Skin of body (tissue), 2 donors: ENCODE results near the gene SMOC2. TPM values are rescaled to one million over a fixed set of nuclear protein-coding genes. Genes with fewer than 3 reads are reported as not detected.
"Not testable (repeated sequence)": the region's sequence is repeated elsewhere in the genome, so short reads cannot be mapped to it uniquely, and the experiment has no call there.

Source experiments
- DNase-seq: peaks from one replicate; lab custom pipeline; 2025; lab: John Stamatoyannopoulos, UW
- total RNA-seq: library from RNA; depleted of rRNA; stranded (reverse); fragments of >200 nt; gene quantifications from one replicate; pipeline ENCODE4 v1.2.3, GENCODE V29; 2014

The SMOC2 gene
- total RNA-seq, 1 donor from 2014 or later = 29.6 TPM

DNA sequence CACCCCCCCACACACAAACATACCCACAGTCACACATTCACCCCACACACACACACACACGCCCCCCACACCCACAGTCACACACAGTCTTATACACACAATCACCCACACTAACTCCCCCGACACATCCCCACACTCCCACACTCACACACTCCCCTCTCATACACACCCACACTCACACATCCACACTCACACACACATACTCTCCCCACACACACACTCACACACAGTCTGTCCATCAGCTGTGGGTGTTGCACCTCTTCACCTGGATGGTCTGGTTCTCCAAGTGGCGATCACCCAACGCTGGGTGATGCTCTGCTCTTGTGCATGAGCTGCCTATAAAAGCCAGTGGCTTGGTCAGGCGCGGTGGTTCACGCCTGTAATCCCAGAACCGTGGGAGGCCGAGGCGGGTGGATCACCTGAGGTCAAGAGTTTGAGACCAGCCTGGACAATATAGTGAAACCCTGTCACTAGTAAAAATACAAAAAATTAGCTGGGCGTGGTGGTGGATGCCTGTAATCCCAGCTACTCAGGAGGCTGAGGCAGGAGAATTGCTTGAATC is 158.9 kb downstream of the SMOC2 start:
- DNase-seq = no peak

DNA sequence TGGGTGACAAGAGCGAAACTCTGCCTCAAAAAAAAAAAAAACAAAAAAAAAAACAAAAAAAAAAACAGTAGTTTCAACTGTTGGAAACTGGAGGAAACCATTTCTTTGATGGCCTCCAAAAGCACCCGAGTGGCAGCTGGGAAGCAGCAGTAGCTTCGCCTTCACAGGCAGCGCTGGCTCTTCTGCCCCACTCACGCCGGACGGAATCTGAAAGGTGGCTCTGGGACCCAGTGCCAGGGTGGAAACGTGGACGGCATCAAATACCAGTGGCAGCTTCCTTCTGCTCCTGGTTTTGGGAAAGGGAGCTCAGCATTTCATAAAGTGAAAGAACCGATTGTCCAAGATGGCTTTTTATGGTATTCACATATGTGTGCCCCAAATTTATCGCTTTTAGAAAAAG is 159.4 kb downstream of the SMOC2 start:
- no peak for DNase-seq

DNA sequence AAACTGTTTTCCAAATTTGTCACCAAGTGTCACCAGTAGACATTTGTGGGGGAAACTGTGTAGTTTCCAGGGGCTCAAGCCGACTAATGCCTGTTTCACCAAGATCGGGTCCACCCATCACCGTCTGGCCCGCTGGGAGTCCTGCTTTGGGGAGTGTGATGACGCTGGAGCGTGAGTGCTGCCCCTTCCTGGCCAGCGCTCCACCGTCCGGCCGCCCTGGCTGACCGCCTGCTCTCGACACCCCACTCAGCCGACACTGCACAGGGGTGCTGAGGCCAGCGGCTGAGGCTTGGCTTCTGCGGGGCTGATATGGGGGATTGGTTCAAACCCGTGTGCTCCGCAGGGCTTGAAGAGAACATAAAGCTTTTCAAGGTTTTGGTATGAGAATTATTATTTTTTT is 160.1 kb downstream of the SMOC2 start:
- no peak for DNase-seq

DNA sequence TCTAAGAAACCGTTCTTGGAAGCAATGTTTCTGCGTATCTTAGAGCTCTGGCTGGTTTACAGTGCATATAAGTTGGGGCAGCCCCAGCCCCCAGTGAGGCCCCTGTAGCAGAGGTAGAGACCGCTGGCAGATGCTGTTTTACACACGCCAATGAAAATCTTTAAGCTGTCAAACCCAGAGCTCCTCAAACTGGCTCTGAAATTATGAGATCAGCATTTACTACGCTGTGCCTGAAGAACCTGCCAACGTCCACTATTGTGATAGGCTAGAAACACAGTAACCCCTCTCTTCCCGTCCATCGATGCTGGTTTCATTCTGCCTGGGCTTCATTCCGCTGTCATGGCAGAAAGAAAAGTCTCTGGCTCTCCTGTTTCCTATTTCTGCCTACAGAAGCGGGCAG is 160.6 kb downstream of the SMOC2 start:
- DNase-seq = no peak

DNA sequence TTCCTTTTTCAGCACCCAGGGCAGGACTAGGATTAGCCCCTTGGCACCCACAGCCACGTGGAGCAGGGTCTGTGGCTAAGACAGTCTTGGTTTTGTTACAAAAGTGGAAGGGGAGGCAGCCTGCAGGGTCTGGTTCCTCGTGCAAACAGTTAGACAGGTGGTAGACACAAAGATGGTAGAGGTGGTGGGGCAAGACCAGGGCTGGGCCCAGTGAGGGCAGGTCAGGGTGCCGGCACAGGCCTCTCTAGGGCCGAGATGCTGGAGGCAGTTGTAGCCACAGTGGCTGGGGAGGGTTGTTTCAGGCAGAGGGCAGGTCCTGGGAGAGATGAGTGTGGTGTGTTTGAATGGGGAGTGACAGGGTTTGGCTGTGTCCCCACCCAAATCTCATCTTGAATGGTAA is 161.6 kb downstream of the SMOC2 start:
- DNase-seq = no peak

DNA sequence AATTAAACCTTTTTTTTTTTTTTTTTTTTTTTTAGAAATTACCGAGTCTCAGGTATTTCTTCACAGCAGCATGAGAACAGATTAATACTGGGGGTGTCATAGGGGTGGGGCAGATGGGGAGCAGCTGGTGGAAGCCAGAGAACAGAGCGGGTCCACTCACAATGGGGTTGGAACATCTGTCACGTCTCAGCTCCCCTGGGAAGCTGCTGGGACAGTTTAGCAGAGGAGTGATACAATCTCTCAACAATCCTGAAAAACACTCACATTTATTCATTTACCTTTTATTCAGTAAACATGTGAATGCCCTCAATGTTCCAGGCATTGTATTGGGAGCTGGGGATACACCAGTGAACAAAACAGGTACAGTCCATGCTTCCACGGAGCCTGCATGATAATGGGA is 162.2 kb downstream of the SMOC2 start:
- no peak for DNase-seq

- DNase-seq = no peak
Observed at GRCh38 chr6:168605964-168606363, 165.0 kb downstream of the SMOC2 start.

- no peak for DNase-seq
Observed at GRCh38 chr6:168606722-168607121, 165.7 kb downstream of the SMOC2 start.

DNA sequence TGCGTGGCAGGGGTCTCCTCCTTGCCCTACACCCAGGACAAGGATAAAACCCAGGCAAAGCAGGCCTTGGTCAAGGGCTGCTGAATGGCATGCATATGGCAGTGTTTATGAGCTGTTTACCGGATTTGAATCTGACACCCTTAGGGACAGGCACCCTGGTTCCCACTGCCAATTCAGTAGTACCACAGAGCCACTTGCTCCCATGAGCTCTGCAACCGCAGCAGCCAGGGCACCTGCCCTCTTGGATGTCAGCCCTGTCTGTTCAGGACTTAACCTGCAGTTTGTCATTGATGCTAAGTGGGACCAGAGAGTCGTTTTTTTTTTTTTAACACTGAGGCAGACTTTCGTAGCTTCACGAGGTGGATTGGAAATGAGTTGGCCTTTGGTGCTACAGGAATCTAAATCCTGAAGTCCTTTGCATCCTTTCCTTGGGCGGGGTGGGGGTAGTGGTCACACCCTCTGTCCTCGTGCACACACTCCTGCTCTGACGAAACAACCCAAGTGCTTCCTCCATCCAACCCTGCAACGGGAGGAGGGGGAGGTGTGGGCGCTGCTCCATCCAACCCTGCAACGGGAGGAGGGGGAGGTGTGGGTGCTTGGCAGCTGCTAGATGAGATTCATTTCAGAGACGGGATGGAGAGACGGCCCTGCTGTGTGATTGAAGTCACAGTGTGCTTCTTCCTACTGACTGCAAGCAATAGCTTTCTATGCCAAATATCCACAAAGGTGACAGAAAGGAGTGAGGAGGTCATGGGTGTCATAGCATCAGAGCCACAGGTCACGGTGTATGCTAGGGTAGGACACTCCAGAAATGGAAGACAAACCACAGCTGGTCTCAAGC is 166.5 kb downstream of the SMOC2 start:
- DNase-seq = no peak

- DNase-seq = no peak
Observed at GRCh38 chr6:168608113-168608400, 167.1 kb downstream of the SMOC2 start.

GRCh38 chr6:168609026-168609685 is 168.2 kb downstream of the SMOC2 start:
- DNase-seq = no peak

DNA sequence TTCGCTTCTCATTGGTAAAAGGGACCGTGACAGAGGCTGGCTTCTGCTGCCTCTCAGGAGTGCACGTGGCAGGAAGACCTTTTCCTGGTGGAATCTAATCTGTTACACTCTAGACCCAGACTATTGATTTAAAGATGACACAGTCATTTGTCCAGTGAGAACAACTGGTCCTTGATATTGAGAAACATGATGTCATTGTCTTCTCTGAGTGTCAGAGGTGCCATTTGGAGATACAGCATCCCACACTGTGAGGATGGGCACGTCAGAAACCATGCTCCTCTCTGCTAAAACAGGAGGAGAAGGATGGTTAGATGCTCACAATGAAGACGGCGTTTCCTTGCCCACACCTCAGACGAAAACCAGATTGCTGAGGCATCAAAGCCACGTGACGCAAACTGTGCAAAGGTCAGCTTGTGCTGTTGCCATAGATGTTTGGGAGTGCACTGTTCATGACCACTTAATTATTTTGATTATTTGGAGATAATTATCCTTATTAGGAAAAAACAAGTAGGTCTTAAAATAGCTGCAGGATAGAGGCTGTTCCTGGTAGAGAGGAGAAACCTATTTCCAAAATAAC is 169.0 kb downstream of the SMOC2 start:
- no peak for DNase-seq

- not testable (repeated sequence) for DNase-seq
Observed at GRCh38 chr6:168610966-168611365, 170.0 kb downstream of the SMOC2 start.

DNA sequence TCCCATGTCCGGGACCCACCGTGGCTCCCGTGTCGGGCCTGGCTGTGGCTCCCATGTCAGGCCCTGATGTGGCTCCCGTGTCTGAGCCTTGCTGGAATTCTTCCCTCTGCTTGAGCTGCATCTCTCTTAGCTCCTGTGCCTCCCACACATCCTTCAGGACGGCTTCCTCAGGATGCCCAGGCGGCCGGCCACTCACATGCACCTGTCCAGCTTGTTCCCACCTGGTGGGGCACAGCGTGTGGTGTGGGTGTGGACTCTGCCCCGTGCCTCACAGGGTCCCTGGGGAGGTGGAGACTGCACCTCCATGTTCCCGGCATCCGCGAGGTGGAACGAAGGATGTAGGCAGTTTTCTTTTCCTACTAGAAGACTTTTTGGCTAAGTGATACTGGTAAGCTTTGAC is 170.7 kb downstream of the SMOC2 start:
- DNase-seq = no peak

- no peak for DNase-seq
Observed at GRCh38 chr6:168612586-168612985, 171.6 kb downstream of the SMOC2 start.

DNA sequence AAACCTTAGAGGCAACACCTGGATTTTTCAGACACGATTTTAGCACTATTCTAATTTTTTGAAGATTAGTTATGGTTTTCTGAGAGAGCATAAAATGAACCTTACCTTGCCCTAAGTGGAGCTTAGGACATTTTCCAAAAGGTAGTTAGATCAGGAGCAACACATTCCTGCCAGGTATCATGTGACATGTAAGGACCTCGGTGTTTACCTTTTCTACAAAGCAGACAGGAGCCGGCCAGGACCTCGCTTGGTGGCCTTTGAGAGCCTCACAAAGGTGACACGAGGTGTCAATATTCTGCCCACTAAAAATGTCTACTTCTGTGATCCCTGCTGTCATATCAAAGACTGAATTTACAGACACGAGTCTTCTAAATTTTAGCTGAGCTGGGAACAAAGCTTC is 174.9 kb downstream of the SMOC2 start:
- no peak for DNase-seq

GRCh38 chr6:168616816-168617765 is 176.1 kb downstream of the SMOC2 start:
- no peak for DNase-seq

DNA sequence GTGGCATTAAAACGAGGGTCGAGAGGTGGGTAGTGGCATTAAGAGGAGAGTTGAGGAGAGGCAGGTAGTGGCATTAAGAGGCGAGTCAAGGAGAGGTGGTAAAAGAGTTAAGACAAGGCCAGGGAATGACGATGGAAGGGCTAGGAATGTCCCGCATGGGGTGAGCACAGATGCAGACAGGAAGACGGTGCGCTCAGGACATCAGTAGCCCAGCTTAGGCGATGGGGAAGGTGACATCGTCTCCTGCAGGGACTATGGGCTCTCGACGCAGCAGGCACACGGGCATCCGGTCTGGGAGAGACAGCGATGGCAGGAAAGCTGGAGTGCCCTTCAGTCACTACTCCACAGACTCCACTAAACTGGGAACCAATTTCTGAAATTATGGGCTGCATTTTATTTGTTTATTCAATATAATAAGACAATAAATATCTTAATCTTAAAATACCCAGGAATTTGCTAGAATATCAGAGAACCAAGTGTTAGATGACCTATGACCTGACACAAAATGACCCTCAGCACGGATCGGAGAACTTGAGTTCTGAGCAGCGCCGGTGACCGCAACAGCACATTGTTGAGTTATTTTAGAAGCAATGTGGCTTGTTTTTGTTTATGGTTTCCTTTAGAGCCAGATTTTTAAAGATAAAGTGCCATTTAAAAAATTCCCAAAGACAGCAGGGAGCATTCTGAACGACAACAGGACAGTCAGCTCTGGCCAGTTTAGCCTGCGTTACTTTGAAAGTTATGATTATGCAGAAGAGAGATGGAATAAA is 177.7 kb downstream of the SMOC2 start:
- DNase-seq = no peak

- no peak for DNase-seq
Observed at GRCh38 chr6:168619560-168620314, 178.8 kb downstream of the SMOC2 start.

DNA sequence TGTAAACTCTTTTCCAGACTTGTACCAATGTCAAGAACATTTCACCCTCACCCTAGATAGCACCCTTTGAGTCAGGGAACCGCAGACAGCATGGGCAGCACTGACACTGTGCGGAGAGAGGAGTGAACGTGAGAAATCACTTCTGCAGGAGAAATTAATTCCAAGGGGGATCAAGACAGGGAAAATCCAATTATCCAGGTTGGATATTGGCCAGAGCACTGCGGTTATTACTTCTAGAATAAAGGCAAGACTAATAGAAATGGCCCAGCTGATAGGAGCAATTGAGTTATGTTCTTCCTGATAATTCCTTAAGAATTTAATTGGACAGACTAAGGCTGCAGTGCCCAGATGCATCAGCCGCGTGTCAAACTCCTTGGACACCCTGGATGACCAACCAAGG is 179.6 kb downstream of the SMOC2 start:
- no peak for DNase-seq
